ENCODE measurements around the gene SRPK2. TPM values are rescaled to one million over a fixed set of nuclear protein-coding genes. Genes with fewer than 3 reads are reported as not detected.

The SRPK2 gene
- total and polyA plus RNA-seq, 2 of the 13 experiments (the other 11 are each of a cell fraction or from before 2014, with no cell fraction given) = 10.1 to 22.3 TPM

DNA sequence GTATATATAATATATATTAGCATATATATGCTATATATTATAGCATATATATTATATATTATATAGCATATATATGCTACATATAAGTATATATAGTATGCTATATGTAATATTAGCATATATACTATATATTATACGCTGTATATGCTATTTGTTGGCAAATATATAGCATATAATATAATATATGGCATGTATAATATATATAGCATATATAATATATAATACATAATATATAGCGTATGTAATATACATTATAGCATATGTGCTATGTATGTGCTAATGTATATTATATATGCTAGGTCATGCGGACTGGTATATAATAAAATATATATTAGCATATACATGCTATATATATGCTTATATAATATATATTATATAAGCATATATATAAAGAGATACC is 301.9 kb downstream of the SRPK2 start (continued):
- TF ChIP-seq HINFP (CRISPR knock-in tag; IDR thresholded peaks at IDR 0.05; ENCODE audit: low read depth) (no peak), ZNF124 (CRISPR knock-in tag; IDR thresholded peaks at IDR 0.05) (no peak)

GRCh38 chr7:105084581-105084980 is 304.1 kb downstream of the SRPK2 start:
- ChIA-PET CTCF (ENCODE audit: low intra/inter-chr PET ratio, low total read pairs) (no interaction called here), POLR2A (no interaction called here)
- DNase-seq (ENCODE audit: low spot score) = no peak
- no peaks in the 10 kb centered on the region for H4K20me1 ChIP-seq (ENCODE audit: insufficient read depth, low read length)
- H3K4me2 ChIP-seq (ENCODE audit: low read depth, low read length) = no peak overlapping the region
- intact Hi-C loops (cut with micrococcal nuclease; ENCODE audit: unreplicated experiment) = no loop called here
- in situ Hi-C loops (cut with HindIII; ENCODE audit: extremely low pct_ligation_motif_present, low pct_unique_long_range_greater_than_20kb) = no loop called here
- H3K27me3 ChIP-seq (ENCODE audit: control insufficient read depth in 1 of 2, insufficient read depth in 2 of 2, low read length in 2 of 2) = no peaks in the 10 kb centered on the region
- H3K79me2 ChIP-seq (ENCODE audit: insufficient read depth, low read length) = no peaks in the 10 kb centered on the region
- no peak for FAIRE-seq
- peaks cover 6 to 60% of the 10 kb centered on the region in 2 experiments for H3K36me3 ChIP-seq (replicated peaks in 1 of 2; ENCODE audit: control insufficient read depth in 1 of 2, insufficient read depth in 2 of 2, low read length in 2 of 2)
- H3K9ac ChIP-seq (ENCODE audit: insufficient read depth, low read depth, low read length) = no peak overlapping the region
- no peak for ATAC-seq
- no peak overlapping the region for H3K4me3 ChIP-seq (replicated peaks in 1 of 3; ENCODE audit: insufficient read depth in 1 of 3, low read depth in 2 of 3, low read length in 3 of 3)
- no TSS peak for BruUV-seq (replicated peaks)
- H3K4me1 ChIP-seq (ENCODE audit: insufficient read depth, low read length) = no peaks in the 10 kb centered on the region
- no peak overlapping the region for H2AFZ ChIP-seq (ENCODE audit: low read length)
- no peak overlapping the region for H3K27ac ChIP-seq (ENCODE audit: extremely low read length, insufficient read depth, low read length)
- TF ChIP-seq BCL6 (CRISPR knock-in tag; IDR thresholded peaks at IDR 0.05) (no peak), SP4 (CRISPR knock-in tag; IDR thresholded peaks at IDR 0.05) (no peak)
- H3K9me3 ChIP-seq (ENCODE audit: low read length) = no peaks in the 10 kb centered on the region
- 100% methylated on average over 1 of the region's 1 CpG for WGBS (ENCODE audit: low lambda C conversion rate)

GRCh38 chr7:105079348-105079747 is 309.4 kb downstream of the SRPK2 start:
- WGBS (ENCODE audit: low lambda C conversion rate) = 95% methylated on average over 6 of the region's 6 CpGs
- in situ Hi-C loops (cut with HindIII; ENCODE audit: extremely low pct_ligation_motif_present, low pct_unique_long_range_greater_than_20kb) (no loop called here), intact Hi-C loops (cut with micrococcal nuclease; ENCODE audit: unreplicated experiment) (no loop called here)
- H3K36me3 ChIP-seq (replicated peaks in 1 of 2; ENCODE audit: control insufficient read depth in 1 of 2, insufficient read depth in 2 of 2, low read length in 2 of 2) = peaks cover 10 to 80% of the 10 kb centered on the region in 2 experiments
- DNase-seq (ENCODE audit: low spot score) = no peak
- H3K27ac ChIP-seq (ENCODE audit: extremely low read length, insufficient read depth, low read length) = no peak overlapping the region
- ATAC-seq = no peak
- ChIA-PET CTCF (ENCODE audit: low intra/inter-chr PET ratio, low total read pairs) (no interaction called here), POLR2A (no interaction called here)
- H3K4me1 ChIP-seq (ENCODE audit: insufficient read depth, low read length) = no peaks in the 10 kb centered on the region
- BruUV-seq (replicated peaks) = no TSS peak
- no peaks in the 10 kb centered on the region for H3K27me3 ChIP-seq (ENCODE audit: control insufficient read depth in 1 of 2, insufficient read depth in 2 of 2, low read length in 2 of 2)
- FAIRE-seq = no peak
- no peak overlapping the region for H3K4me2 ChIP-seq (ENCODE audit: low read depth, low read length)
- no peak for TF ChIP-seq ZBTB44 (CRISPR knock-in tag; IDR thresholded peaks at IDR 0.05)
- no peak overlapping the region for H3K4me3 ChIP-seq (replicated peaks in 1 of 3; ENCODE audit: insufficient read depth in 1 of 3, low read depth in 2 of 3, low read length in 3 of 3)
- H3K9me3 ChIP-seq (ENCODE audit: low read length) = no peaks in the 10 kb centered on the region
- no peaks in the 10 kb centered on the region for H3K79me2 ChIP-seq (ENCODE audit: insufficient read depth, low read length)
- no peak overlapping the region for H2AFZ ChIP-seq (ENCODE audit: low read length)
- H3K9ac ChIP-seq (ENCODE audit: insufficient read depth, low read depth, low read length) = no peak overlapping the region
- H4K20me1 ChIP-seq (ENCODE audit: insufficient read depth, low read length) = peaks cover 5% of the 10 kb centered on the region; the same call in 1 of the 2 replicates

Data from HepG2 (cell line).